ENCODE results near the gene GRB7.
"Not testable (repeated sequence)": the region's sequence is repeated elsewhere in the genome, so short reads cannot be mapped to it uniquely, and the experiment has no call there.

The GRB7 gene

DNA sequence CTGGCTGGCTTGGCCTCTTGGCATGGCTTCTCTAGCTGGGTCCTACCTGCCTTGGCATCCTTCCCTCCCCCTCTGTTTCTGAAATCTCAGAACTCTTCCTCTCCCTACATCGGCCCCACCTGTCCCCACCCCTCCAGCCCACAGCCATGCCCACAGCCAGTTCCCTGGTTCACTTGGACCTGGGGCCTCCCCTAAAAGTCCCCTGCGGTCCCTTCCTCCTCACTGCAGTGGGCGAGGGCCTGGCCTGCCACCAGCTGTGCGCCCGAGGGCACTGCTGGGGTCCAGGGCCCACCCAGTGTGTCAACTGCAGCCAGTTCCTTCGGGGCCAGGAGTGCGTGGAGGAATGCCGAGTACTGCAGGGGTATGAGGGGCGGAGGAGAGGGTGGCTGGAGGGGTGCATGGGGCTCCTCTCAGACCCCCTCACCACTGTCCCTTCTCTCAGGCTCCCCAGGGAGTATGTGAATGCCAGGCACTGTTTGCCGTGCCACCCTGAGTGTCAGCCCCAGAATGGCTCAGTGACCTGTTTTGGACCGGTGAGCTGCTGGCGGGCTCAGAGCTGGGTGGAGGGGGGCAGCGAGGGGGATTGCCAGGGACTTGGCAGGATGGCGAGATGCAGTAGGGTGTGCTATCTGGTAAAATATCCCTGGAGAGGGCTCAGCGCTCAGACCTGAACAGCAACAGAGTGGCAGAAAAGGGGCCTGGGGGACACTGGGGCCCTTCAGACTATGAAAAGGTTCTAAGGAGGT lies 21.5 kb upstream of the GRB7 start:
- no peak for TF ChIP-seq ZNF274 (IDR thresholded peaks at IDR 0.05; ENCODE audit: low read depth, low read length)
- no peak overlapping the region for H3K4me3 ChIP-seq (ENCODE audit: low read length)

GRCh38 chr17:39716879-39717536 lies 20.7 kb upstream of the GRB7 start:
- no peak for TF ChIP-seq ZNF274 (IDR thresholded peaks at IDR 0.05; ENCODE audit: low read depth, low read length)
- H3K4me3 ChIP-seq (ENCODE audit: low read length) = no peak overlapping the region

- no peak for TF ChIP-seq ZNF274 (IDR thresholded peaks at IDR 0.05; ENCODE audit: low read depth, low read length)
- H3K4me3 ChIP-seq (ENCODE audit: low read length) = no peak overlapping the region
These were observed 20.1 kb upstream of the GRB7 start for GRCh38 chr17:39717660-39718059.

GRCh38 chr17:39719563-39720355 lies 18.0 kb upstream of the GRB7 start:
- no peak overlapping the region for H3K4me3 ChIP-seq (ENCODE audit: low read length)
- no peak for TF ChIP-seq ZNF274 (IDR thresholded peaks at IDR 0.05; ENCODE audit: low read depth, low read length)

DNA sequence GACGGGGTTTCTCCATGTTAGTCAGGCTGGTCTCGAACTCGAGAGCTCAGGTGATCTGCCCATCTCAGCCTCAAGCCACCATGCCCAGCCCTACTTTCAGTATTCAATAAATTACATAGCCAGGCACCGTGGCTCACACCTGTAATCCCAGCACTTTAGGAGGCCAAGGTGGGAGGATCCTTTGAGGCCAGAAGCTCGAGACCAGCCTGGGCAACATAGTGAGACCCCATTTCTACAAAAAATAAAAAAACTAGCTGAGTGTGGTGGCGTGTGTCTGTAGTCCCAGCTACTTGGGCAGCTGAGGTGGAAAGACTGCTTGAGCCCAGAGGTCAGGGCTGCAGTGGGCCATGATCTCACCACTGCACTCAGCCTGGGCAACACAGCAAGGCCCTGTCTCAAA lies 15.6 kb upstream of the GRB7 start:
- TF ChIP-seq ZNF274 (IDR thresholded peaks at IDR 0.05; ENCODE audit: low read depth, low read length) = no peak
- no peak overlapping the region for H3K4me3 ChIP-seq (ENCODE audit: low read length)

DNA sequence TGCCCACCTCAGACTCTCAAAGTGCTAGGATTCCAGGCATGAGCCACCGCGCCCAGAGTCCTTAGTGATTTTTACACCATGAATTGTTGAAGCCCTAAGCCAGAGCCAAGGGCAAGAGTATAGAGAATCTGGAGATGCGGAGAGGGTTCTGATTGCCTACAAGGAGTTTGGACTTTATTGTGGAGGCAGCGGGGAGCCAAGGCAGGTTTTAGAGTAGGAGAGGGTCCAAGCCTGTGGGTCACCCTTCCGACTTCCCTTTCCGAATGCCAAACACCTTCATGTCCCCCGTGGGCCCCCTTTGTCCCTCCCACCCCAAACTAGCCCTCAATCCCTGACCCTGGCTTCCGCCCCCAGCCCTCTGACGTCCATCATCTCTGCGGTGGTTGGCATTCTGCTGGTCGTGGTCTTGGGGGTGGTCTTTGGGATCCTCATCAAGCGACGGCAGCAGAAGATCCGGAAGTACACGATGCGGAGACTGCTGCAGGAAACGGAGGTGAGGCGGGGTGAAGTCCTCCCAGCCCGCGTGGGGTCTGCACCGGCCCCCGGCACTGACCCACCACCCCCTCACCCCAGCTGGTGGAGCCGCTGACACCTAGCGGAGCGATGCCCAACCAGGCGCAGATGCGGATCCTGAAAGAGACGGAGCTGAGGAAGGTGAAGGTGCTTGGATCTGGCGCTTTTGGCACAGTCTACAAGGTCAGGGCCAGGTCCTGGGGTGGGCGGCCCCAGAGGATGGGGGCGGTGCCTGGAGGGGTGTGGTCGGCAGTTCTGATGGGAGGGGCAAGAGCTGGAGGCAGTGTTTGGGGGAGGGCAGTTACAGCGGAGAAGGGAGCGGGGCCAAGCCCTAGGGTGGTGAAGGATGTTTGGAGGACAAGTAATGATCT lies 14.5 kb upstream of the GRB7 start:
- TF ChIP-seq ZNF274 (IDR thresholded peaks at IDR 0.05; ENCODE audit: low read depth, low read length) = no peak
- H3K4me3 ChIP-seq (ENCODE audit: low read length) = no peak overlapping the region

DNA sequence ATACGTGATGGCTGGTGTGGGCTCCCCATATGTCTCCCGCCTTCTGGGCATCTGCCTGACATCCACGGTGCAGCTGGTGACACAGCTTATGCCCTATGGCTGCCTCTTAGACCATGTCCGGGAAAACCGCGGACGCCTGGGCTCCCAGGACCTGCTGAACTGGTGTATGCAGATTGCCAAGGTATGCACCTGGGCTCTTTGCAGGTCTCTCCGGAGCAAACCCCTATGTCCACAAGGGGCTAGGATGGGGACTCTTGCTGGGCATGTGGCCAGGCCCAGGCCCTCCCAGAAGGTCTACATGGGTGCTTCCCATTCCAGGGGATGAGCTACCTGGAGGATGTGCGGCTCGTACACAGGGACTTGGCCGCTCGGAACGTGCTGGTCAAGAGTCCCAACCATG lies 13.0 kb upstream of the GRB7 start:
- H3K4me3 ChIP-seq (ENCODE audit: low read length) = no peak overlapping the region
- no peak for TF ChIP-seq ZNF274 (IDR thresholded peaks at IDR 0.05; ENCODE audit: low read depth, low read length)

DNA sequence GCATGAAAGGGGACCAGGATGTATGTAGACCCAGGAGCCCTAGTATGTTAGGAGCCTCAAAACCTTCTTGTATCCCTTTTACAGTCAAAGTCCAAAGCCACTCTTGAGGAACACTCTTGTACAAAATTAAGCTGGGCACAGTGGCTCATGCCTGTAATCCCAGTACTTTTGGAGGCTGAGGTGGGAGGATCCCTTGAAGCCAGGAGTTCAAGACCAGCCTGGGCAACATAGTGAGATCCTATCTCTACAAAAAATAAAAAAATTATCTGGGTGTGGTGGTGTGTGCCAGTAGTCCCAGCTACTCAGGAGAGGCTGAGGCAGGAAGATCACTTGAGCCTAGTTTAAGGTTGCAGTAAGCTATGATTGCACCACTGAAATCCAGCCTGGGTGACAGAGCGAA lies 11.8 kb upstream of the GRB7 start:
- H3K4me3 ChIP-seq (ENCODE audit: low read length) = not testable (repeated sequence)

GRCh38 chr17:39726617-39727016 lies 11.1 kb upstream of the GRB7 start:
- TF ChIP-seq ZNF274 (IDR thresholded peaks at IDR 0.05; ENCODE audit: low read depth, low read length) = no peak
- no peak overlapping the region for H3K4me3 ChIP-seq (ENCODE audit: low read length)

- TF ChIP-seq ZNF274 (IDR thresholded peaks at IDR 0.05; ENCODE audit: low read depth, low read length) = no peak
- H3K4me3 ChIP-seq (ENCODE audit: low read length) = no peak overlapping the region
These were observed 10.2 kb upstream of the GRB7 start for GRCh38 chr17:39727556-39727955.

GRCh38 chr17:39729280-39729851 lies 8.4 kb upstream of the GRB7 start:
- TF ChIP-seq ZNF274 (IDR thresholded peaks at IDR 0.05; ENCODE audit: low read depth, low read length) = no peak
- peak overlapping the region; percentile 77 for H3K4me3 ChIP-seq (ENCODE audit: low read length)

GRCh38 chr17:39730095-39730921 lies 7.4 kb upstream of the GRB7 start, which contains the start of gene MIEN1:
Gene MIEN1 (minus strand): TSS chr17:39730532. CDS start chr17:39730495, 37 bp downstream.
- H3K4me3 ChIP-seq (ENCODE audit: low read length) = peak within 1 kb of the TSS; percentile 77

DNA sequence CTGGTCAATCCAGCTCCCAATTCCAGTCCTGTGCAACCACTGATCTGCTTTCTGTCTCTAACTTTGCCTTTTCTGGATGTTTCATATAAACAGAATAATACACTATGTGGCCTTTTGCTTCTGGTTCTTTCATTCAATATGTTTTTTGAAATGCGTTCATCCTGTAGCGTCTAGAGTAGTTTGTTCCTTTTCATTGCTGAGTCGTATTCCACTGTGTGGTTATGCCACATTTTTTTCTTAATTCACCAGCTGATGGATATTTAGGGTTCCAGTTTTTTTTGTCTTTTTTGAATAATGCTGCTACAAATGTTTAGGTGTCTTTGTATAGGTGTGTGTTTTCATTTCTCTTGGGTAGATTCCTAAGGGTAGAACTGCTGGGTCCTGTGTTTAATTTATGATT lies 5.2 kb upstream of the GRB7 start:
- TF ChIP-seq ZNF274 (IDR thresholded peaks at IDR 0.05; ENCODE audit: low read depth, low read length) = no peak
- no peak overlapping the region for H3K4me3 ChIP-seq (ENCODE audit: low read length)

More at GRCh38 chr17:39730095-39730921, 7.4 kb upstream of the GRB7 start, which contains the start of gene MIEN1:
- TF ChIP-seq ZNF274 (IDR thresholded peaks at IDR 0.05; ENCODE audit: low read depth, low read length) = no peak

Data from GM08714 (cell line).